HepG2 (cell line): Measurements from ENCODE around the gene GLUD1. TPM values are rescaled to one million over a fixed set of nuclear protein-coding genes. Genes with fewer than 3 reads are reported as not detected.
A peak's percentile ranks its signal among the peaks of the same experiment; 100 is the strongest.

Experiments
- EP300 ChIP-seq, 3 experiments: sonication (generic) in 1 of 3; formaldehyde crosslinking in 1 of 3; IDR thresholded peaks; 2 replicates each; pipeline versions ENCODE4 v1.5.1 to v1.6.1; 2011 to 2020; ENCODE audit warnings: low read depth in 2 of 3, low read length in 2 of 3, borderline replicate concordance in 1 of 3, improper control_type of control experiment in 1 of 3, mild to moderate bottlenecking in 1 of 3, missing genetic modification reagents in 1 of 3, moderate library complexity in 1 of 3
- ERF ChIP-seq: IDR thresholded peaks from 2 replicates; pipeline ENCODE4 v1.6.1; 2018; ENCODE audit warnings: missing biosample characterization, missing genetic modification reagents
- GLI4 ChIP-seq: sonication (generic); formaldehyde crosslinking; IDR thresholded peaks from 2 replicates; pipeline ENCODE4 v1.5.1; 2020; ENCODE audit warnings: missing genetic modification reagents, mild to moderate bottlenecking, moderate library complexity, borderline replicate concordance
- HMG20B ChIP-seq: conservative IDR thresholded peaks from 2 replicates; pipeline ENCODE4 v1.6.1; 2016; ENCODE audit warnings: missing genetic modification reagents, missing compliant biosample characterization
- KDM4B ChIP-seq: sonication (generic); formaldehyde crosslinking; IDR thresholded peaks from 2 replicates; pipeline ENCODE4 v1.4.0; 2020; ENCODE audit warnings: missing genetic modification reagents
- KLF12 ChIP-seq: sonication (generic); formaldehyde crosslinking; IDR thresholded peaks from 2 replicates; pipeline ENCODE4 v1.4.0; 2020; ENCODE audit warnings: missing genetic modification reagents, borderline replicate concordance
- MED13 ChIP-seq: sonication (generic); formaldehyde crosslinking; IDR thresholded peaks from 2 replicates; pipeline ENCODE4 v1.5.0; 2020; ENCODE audit warnings: missing genetic modification reagents
- NBN ChIP-seq: fragments of 450-650 bp; conservative IDR thresholded peaks from 2 replicates; pipeline ENCODE4 v1.6.1; 2017
- NFIB ChIP-seq: sonication (generic); formaldehyde crosslinking; IDR thresholded peaks from 2 replicates; pipeline ENCODE4 v1.9.0; 2021; ENCODE audit warnings: missing genetic modification reagents, mild to moderate bottlenecking, borderline replicate concordance
- NFKBIZ ChIP-seq: IDR thresholded peaks from 2 replicates; pipeline ENCODE4 v1.6.1; 2018; ENCODE audit warnings: missing genetic modification reagents, missing compliant biosample characterization
- SMAD3 ChIP-seq: sonication (generic); formaldehyde crosslinking; IDR thresholded peaks from 2 replicates; pipeline ENCODE4 v1.4.0; 2020; ENCODE audit warnings: missing genetic modification reagents
- SNAPC2 ChIP-seq: sonication (generic); formaldehyde crosslinking; IDR thresholded peaks from 2 replicates; pipeline ENCODE4 v1.8.1; 2022; ENCODE audit warnings: mild to moderate bottlenecking, missing genetic modification reagents
- SP1 ChIP-seq, 2 experiments: fragments of 450-650 bp in 1 of 2; sonication (generic) in 1 of 2; formaldehyde crosslinking in 1 of 2; IDR thresholded peaks; 2 replicates each; pipeline versions ENCODE4 v1.4.0 to v1.6.1; 2016 to 2020; ENCODE audit warnings: missing genetic modification reagents in 1 of 2
- SUZ12 ChIP-seq: fragments of 150-350 bp; IDR thresholded peaks from 2 replicates; pipeline ENCODE4 v1.6.1; 2014; ENCODE audit warnings: low read depth, low read length
- U2AF1 ChIP-seq: fragments of 200-400 bp; formaldehyde crosslinking; optimal IDR thresholded peaks from 2 replicates; pipeline ENCODE3; 2017; ENCODE audit warnings: mild to moderate bottlenecking, low read depth, low read length
- XRCC5 ChIP-seq: fragments of 200-400 bp; formaldehyde crosslinking; optimal IDR thresholded peaks from 2 replicates; pipeline ENCODE3; 2017; ENCODE audit warnings: mild to moderate bottlenecking, low read length
- YEATS2 ChIP-seq: sonication (generic); formaldehyde crosslinking; IDR thresholded peaks from 2 replicates; pipeline ENCODE4 v1.4.0; 2020; ENCODE audit warnings: missing genetic modification reagents, borderline replicate concordance
- ZBTB14 ChIP-seq: sonication (generic); formaldehyde crosslinking; IDR thresholded peaks from 2 replicates; pipeline ENCODE4 v1.4.0; 2020; ENCODE audit warnings: missing genetic modification reagents
- ZMYM4 ChIP-seq: sonication (generic); formaldehyde crosslinking; IDR thresholded peaks from 2 replicates; pipeline ENCODE4 v1.8.1; 2023; ENCODE audit warnings: mild to moderate bottlenecking, missing genetic modification reagents
- ZNF136 ChIP-seq: sonication (generic); formaldehyde crosslinking; IDR thresholded peaks from 2 replicates; pipeline ENCODE4 v1.8.1; 2022; ENCODE audit warnings: low read depth, mild to moderate bottlenecking, moderate library complexity, missing genetic modification reagents
- ZNF274 ChIP-seq: sonication (generic); formaldehyde crosslinking; IDR thresholded peaks from 2 replicates; pipeline ENCODE4 v1.5.1; 2020; ENCODE audit warnings: mild to moderate bottlenecking, missing genetic modification reagents
- ZNF772 ChIP-seq: sonication (generic); formaldehyde crosslinking; IDR thresholded peaks from 2 replicates; pipeline ENCODE4 v1.5.0; 2020; ENCODE audit warnings: mild to moderate bottlenecking, missing genetic modification reagents
- ZNF777 ChIP-seq: sonication (generic); formaldehyde crosslinking; IDR thresholded peaks from 2 replicates; pipeline ENCODE4 v1.4.0; 2020; ENCODE audit warnings: missing genetic modification reagents
- polyA plus RNA-seq, 8 experiments: library from polyadenylated mRNA; depleted of rRNA in 3 of 8; stranded (reverse) in 7 of 8; unstranded in 1 of 8; fragments of >200 nt; fragmentation: Illumina TruSeq in 4 of 8; extraction: Trizol in 4 of 8; gene quantifications; 2 replicates each; pipeline versions ENCODE4 v1.2.1 to v1.2.3, GENCODE V29; 2011 to 2016; ENCODE audit warnings: low read depth in 4 of 8, missing spikeins in 1 of 8, mixed read lengths in 1 of 8; ENCODE audit not compliant: insufficient read depth in 1 of 8
- total RNA-seq, 5 experiments: library from RNA; depleted of rRNA; stranded (reverse); fragments of >200 nt; fragmentation: Illumina TruSeq; extraction: Trizol; gene quantifications; 2 replicates each; pipeline ENCODE4 v1.2.3, GENCODE V29; 2016; ENCODE audit warnings: low read depth in 1 of 5
- TF ChIP-seq, protein P1 (sequence below): sonication (generic); formaldehyde crosslinking; IDR thresholded peaks from 2 replicates; pipeline ENCODE4 v1.4.0; 2020; ENCODE audit warnings: missing genetic modification reagents
- TF ChIP-seq, protein P2 (sequence below): sonication (generic); formaldehyde crosslinking; IDR thresholded peaks from 2 replicates; pipeline ENCODE4 v1.4.0; 2020; ENCODE audit warnings: missing genetic modification reagents
- TF ChIP-seq, protein P3 (sequence below): sonication (generic); formaldehyde crosslinking; IDR thresholded peaks from 2 replicates; pipeline ENCODE4 v1.8.1; 2022; ENCODE audit warnings: low read depth, mild to moderate bottlenecking, missing genetic modification reagents

Gene GLUD1
- total and polyA plus RNA-seq, 2 of the 13 experiments (the other 11 are each of a cell fraction or from before 2014, with no cell fraction given), result 301 to 798 TPM

DNA sequence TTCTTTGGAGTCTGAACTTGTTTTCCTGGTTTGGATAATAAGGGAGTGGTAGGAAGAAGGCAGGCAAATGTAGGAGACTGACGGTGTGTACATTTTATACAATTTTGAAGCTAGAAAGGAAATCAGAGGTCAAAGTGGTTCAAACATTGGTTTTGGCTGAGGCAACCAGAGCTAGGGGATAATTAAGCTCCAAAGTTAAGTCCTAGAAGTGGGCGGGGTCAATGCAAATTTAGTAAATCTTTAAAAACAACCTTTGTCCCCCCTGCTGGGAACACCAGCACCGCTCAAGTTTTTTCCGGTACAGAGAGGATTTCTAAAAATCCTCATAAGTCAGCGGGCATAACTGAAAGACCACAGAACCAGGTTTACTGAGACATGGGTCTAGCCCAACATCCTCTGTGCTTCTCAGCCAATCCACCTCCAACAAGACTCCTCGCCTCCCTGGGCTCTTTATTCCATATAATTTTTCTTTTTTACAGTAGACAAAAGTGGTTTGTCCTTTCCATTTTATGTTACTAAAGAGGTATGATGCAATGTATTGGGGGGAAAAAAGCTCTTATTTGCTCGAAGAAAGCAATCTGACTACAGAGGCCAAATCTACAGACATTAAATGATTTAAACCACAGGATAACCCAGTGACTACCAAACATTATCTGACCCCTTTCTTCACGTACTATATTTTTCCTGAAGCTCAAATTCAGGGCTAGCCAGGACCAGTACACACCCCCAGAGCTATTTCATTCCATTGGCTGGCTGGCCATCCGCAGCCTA lies 1.6 kb downstream of the GLUD1 start (continued):
- no peak for TF ChIP-seq XRCC5
- TF ChIP-seq HMG20B, result no peak; the same call in 1 of the 2 replicates
- TF ChIP-seq, protein P1, sequence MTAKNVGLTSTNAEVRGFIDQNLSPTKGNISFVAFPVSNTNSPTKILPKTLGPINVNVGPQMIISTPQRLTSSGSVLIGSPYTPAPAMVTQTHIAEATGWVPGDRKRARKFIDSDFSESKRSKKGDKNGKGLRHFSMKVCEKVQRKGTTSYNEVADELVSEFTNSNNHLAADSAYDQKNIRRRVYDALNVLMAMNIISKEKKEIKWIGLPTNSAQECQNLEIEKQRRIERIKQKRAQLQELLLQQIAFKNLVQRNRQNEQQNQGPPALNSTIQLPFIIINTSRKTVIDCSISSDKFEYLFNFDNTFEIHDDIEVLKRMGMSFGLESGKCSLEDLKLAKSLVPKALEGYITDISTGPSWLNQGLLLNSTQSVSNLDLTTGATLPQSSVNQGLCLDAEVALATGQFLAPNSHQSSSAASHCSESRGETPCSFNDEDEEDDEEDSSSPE (CRISPR knock-in tag), result no peak; the same call in 1 of the 2 replicates
- no peak for TF ChIP-seq ERF (CRISPR knock-in tag)
- no peak for TF ChIP-seq KDM4B (CRISPR knock-in tag)
- TF ChIP-seq NFKBIZ (CRISPR knock-in tag), result no peak
- TF ChIP-seq GLI4 (CRISPR knock-in tag), result no peak
- peak; percentile 14; the same call in 1 of the 2 replicates for TF ChIP-seq ZBTB14 (CRISPR knock-in tag)
- TF ChIP-seq NFIB (CRISPR knock-in tag), result no peak
- TF ChIP-seq SP1 (IDR thresholded peaks at IDR 0.05), result no peak
- TF ChIP-seq SP1 (CRISPR knock-in tag; IDR thresholded peaks at IDR 0.05), result peak; percentile 52; the same call in 1 of the 2 replicates
- TF ChIP-seq ZNF777 (CRISPR knock-in tag), result no peak
- no peak for TF ChIP-seq YEATS2 (CRISPR knock-in tag)
- TF ChIP-seq EP300 (IDR thresholded peaks at IDR 0.05; ENCODE audit: low read depth in 2 of 2, low read length in 2 of 2), result peak in 1 of 2 experiments; percentile 62; a peak in 2 of 4 replicates
- peak; percentile 7; the same call in 1 of the 2 replicates for TF ChIP-seq EP300 (CRISPR knock-in tag; IDR thresholded peaks at IDR 0.05; ENCODE audit: borderline replicate concordance)
- TF ChIP-seq MED13 (CRISPR knock-in tag), result no peak
- TF ChIP-seq ZNF274 (CRISPR knock-in tag), result no peak
- TF ChIP-seq SNAPC2 (CRISPR knock-in tag), result no peak
- TF ChIP-seq, protein P2, sequence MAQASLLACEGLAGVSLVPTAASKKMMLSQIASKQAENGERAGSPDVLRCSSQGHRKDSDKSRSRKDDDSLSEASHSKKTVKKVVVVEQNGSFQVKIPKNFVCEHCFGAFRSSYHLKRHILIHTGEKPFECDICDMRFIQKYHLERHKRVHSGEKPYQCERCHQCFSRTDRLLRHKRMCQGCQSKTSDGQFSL (CRISPR knock-in tag), result 0 out of 2 replicates have a peak, but pooled peaks have one; percentile 13
- no peak for TF ChIP-seq KLF12 (CRISPR knock-in tag)
- TF ChIP-seq ZNF772 (CRISPR knock-in tag), result peak; percentile 63; the same call in 1 of the 2 replicates
- no peak for TF ChIP-seq SUZ12
- TF ChIP-seq, protein P3, sequence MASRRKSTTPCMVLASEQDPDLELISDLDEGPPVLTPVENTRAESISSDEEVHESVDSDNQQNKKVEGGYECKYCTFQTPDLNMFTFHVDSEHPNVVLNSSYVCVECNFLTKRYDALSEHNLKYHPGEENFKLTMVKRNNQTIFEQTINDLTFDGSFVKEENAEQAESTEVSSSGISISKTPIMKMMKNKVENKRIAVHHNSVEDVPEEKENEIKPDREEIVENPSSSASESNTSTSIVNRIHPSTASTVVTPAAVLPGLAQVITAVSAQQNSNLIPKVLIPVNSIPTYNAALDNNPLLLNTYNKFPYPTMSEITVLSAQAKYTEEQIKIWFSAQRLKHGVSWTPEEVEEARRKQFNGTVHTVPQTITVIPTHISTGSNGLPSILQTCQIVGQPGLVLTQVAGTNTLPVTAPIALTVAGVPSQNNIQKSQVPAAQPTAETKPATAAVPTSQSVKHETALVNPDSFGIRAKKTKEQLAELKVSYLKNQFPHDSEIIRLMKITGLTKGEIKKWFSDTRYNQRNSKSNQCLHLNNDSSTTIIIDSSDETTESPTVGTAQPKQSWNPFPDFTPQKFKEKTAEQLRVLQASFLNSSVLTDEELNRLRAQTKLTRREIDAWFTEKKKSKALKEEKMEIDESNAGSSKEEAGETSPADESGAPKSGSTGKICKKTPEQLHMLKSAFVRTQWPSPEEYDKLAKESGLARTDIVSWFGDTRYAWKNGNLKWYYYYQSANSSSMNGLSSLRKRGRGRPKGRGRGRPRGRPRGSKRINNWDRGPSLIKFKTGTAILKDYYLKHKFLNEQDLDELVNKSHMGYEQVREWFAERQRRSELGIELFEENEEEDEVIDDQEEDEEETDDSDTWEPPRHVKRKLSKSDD (CRISPR knock-in tag), result no peak
- no peak for TF ChIP-seq ZNF136 (CRISPR knock-in tag)
- TF ChIP-seq NBN, result no peak
- no peak for TF ChIP-seq SMAD3 (CRISPR knock-in tag)
- peak; percentile 48 for TF ChIP-seq ZMYM4 (CRISPR knock-in tag)
- TF ChIP-seq U2AF1, result no peak
